Activated T-cell treated with anti-CD3 and anti-CD28 coated beads, Interleukin-2, amount 50 U/mL, for 1 hour (primary cell): ENCODE results near the gene ZBTB44.
"Not testable (repeated sequence)": the region's sequence is repeated elsewhere in the genome, so short reads cannot be mapped to it uniquely, and the experiment has no call there.

Source experiments
- DNase-seq: peaks from one replicate; pipeline ENCODE4 v3.0.0-alpha.2; 2020

Gene ZBTB44

GRCh38 chr11:130246270-130246669 is 68.4 kb downstream of the ZBTB44 start:
- DNase-seq = no peak

GRCh38 chr11:130245375-130245774 is 69.3 kb downstream of the ZBTB44 start:
- DNase-seq = not testable (repeated sequence)

GRCh38 chr11:130244848-130245247 is 69.9 kb downstream of the ZBTB44 start:
- DNase-seq = no peak

GRCh38 chr11:130243816-130244215 is 70.9 kb downstream of the ZBTB44 start:
- no peak for DNase-seq

GRCh38 chr11:130241713-130242112 is 73.0 kb downstream of the ZBTB44 start:
- no peak for DNase-seq

GRCh38 chr11:130237282-130238006 is 77.3 kb downstream of the ZBTB44 start:
- DNase-seq = no peak

- no peak for DNase-seq
Measured at GRCh38 chr11:130234315-130234714, 80.4 kb downstream of the ZBTB44 start.

GRCh38 chr11:130233888-130234287 is 80.8 kb downstream of the ZBTB44 start:
- DNase-seq = not testable (repeated sequence)

- not testable (repeated sequence) for DNase-seq
Measured at GRCh38 chr11:130233486-130233885, 81.2 kb downstream of the ZBTB44 start.

GRCh38 chr11:130227373-130227772 is 87.3 kb downstream of the ZBTB44 start:
- no peak for DNase-seq

GRCh38 chr11:130223291-130223971 is 91.3 kb downstream of the ZBTB44 start:
- DNase-seq = no peak

GRCh38 chr11:130220311-130221035 is 94.2 kb downstream of the ZBTB44 start:
- no peak for DNase-seq

GRCh38 chr11:130219148-130219547 is 95.6 kb downstream of the ZBTB44 start:
- no peak for DNase-seq

GRCh38 chr11:130218501-130219070 is 96.1 kb downstream of the ZBTB44 start:
- DNase-seq = no peak

GRCh38 chr11:130217133-130218031 is 97.3 kb downstream of the ZBTB44 start:
- no peak for DNase-seq

- no peak for DNase-seq
Measured at GRCh38 chr11:130216591-130217132, 98.1 kb downstream of the ZBTB44 start.

GRCh38 chr11:130216221-130216550 is 98.5 kb downstream of the ZBTB44 start:
- DNase-seq = no peak

GRCh38 chr11:130215531-130216220 is 99.0 kb downstream of the ZBTB44 start:
- DNase-seq = no peak

GRCh38 chr11:130214861-130215530 is 99.7 kb downstream of the ZBTB44 start:
- DNase-seq = no peak

- DNase-seq = no peak
Measured at GRCh38 chr11:130213979-130214281, 100.8 kb downstream of the ZBTB44 start.
